Transverse colon (tissue), 4 donors: Measurements from ENCODE around the gene C1QTNF1. TPM values are rescaled to one million over a fixed set of nuclear protein-coding genes. Genes with fewer than 3 reads are reported as not detected.

Experiments
- DNase-seq: peaks from one replicate; pipeline ENCODE4 v3.0.0-alpha.2; 2019
- H3K27ac ChIP-seq, 4 donors: fragments of 200-600 bp; sonication (generic); 2 replicates each; pipeline ENCODE4 v1.5.1; 2016 to 2018; ENCODE audit warnings: inconsistent platforms in 4 of 4
- H3K27me3 ChIP-seq: fragments of 200-600 bp; sonication (generic); 2 replicates; pipeline ENCODE4 v1.5.1; 2017; ENCODE audit warnings: inconsistent platforms
- H3K36me3 ChIP-seq, 4 donors: fragments of 200-600 bp; sonication (generic); 2 replicates each; pipeline ENCODE4 v1.5.1; 2017 to 2019; ENCODE audit warnings: inconsistent platforms in 4 of 4
- H3K4me1 ChIP-seq, 4 donors: fragments of 200-600 bp; sonication (generic); 2 replicates each; pipeline ENCODE4 v1.5.1; 2017 to 2020; ENCODE audit warnings: inconsistent platforms in 4 of 4
- H3K4me3 ChIP-seq, 4 donors: fragments of 200-600 bp; sonication (generic); 1 replicate in 1 of 4; 2 replicates in 3 of 4; pipeline versions ENCODE4 v1.5.1 to v1.6.1; 2017 to 2019; ENCODE audit warnings: inconsistent platforms in 4 of 4
- H3K9me3 ChIP-seq, 2 donors: fragments of 200-600 bp; sonication (generic); 2 replicates each; pipeline ENCODE4 v1.5.1; 2017 to 2019; ENCODE audit warnings: inconsistent platforms in 2 of 2
- EP300 ChIP-seq: sonication (generic); formaldehyde crosslinking; IDR thresholded peaks from one replicate; pipeline ENCODE4 v1.6.1; 2017; ENCODE audit warnings: antibody characterized with exemption, low read depth
- POLR2A ChIP-seq: fragments of 450-650 bp; IDR thresholded peaks from one replicate; pipeline ENCODE4 v1.6.1; 2016; ENCODE audit warnings: antibody characterized with exemption, mild to moderate bottlenecking, moderate library complexity
- POLR2AphosphoS5 ChIP-seq, 3 donors: sonication (generic); formaldehyde crosslinking; IDR thresholded peaks; one replicate each; pipeline ENCODE4 v1.6.1; 2016; ENCODE audit warnings: antibody characterized with exemption in 3 of 3
- WGBS, 2 donors: methylation state at CpG; one replicate each; pipeline ENCODE4 v1.1.5; 2018; ENCODE audit warnings: low coverage in 1 of 2; 5-methylcytosine and 5-hydroxymethylcytosine counted together
- in situ Hi-C, 4 donors: fragments of 200-750 bp; cut with MboI; loops; one replicate each; pipeline versions ENCODE4 v1.15.0 to v1.15.1; 2017; ENCODE audit warnings: low sequenced_read_pairs in 3 of 4, low pct_ligation_motif_present in 1 of 4, low pct_unique_long_range_greater_than_20kb in 1 of 4
- intact Hi-C: fragments of 100-400 bp; cut with DNase I; formaldehyde crosslinking; loops from one replicate; pipeline ENCODE4 v1.15.1; 2023; ENCODE audit warnings: low total_unique reads
- total RNA-seq, 4 donors: library from RNA; depleted of rRNA; stranded (reverse); fragments of >200 nt; gene quantifications; one replicate each; pipeline ENCODE4 v1.1.0, GENCODE V29; 2016
- TF ChIP-seq, protein P1 (sequence below), 5 experiments: fragments of 200-600 bp in 3 of 5; fragments of 450-650 bp in 2 of 5; sonication (generic) in 3 of 5; IDR thresholded peaks; 1 replicate in 2 of 5; 2 replicates in 3 of 5; pipeline ENCODE4 v1.5.1; 2016 to 2017; ENCODE audit warnings: antibody characterized with exemption in 5 of 5, inconsistent platforms in 3 of 5, mild to moderate bottlenecking in 2 of 5, moderate library complexity in 1 of 5

The C1QTNF1 gene
- total RNA-seq, 4 donors from 2014 or later: 5.4 to 35.5 (median 12.0) TPM

DNA sequence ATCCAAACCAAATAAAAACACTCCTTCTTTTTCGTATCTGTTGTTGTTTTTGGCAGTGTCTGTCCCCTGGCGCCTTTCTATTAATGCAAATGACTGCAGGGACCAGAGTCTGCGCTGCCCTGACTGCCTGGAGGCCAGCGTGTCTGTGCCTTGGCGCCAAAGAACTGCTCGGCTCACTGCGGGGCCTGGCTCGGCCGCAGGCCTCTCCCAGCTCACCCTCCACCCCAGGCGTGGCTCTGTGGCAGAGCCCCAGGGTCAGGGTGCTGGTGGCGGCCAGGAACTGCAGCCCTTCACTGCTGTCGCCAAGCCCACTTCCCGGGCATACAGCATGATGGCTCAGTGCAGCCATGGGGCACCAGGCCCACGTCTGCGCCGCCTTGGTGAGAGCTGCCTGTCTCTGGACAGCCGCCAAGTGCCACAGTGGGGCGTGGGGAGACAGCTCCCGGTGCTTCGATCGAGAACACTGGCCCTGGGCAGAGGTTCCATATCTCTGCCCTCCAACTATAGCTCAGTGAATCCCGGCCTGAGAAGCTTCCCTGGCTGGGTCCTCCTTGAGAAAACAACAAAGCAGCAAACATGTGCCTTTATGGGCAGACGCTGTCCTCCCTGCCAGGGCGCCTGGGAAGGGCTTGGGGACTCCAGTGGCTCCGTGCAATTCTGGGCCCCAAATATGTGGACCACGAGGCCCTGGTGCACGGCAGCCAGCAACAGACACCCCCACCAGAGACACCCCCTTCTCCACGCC is 25.5 kb upstream of the C1QTNF1 start:
- in situ Hi-C loops (no loop called here), intact Hi-C loops (no loop called here)
- Histone ChIP-seq H3K4me1 (peaks cover 6 to 94% (median 81%) of the 10 kb centered on the region in 4 donors), H3K27me3 (no peaks in the 10 kb centered on the region), H3K9me3 (no peaks in the 10 kb centered on the region), H3K27ac (peak overlapping the region; percentile 81 to 89 (median 84)), H3K4me3 (peak overlapping the region in 1 of 4 donors; percentile 2), H3K36me3 (peaks cover 0 to 4% (median 0%) of the 10 kb centered on the region in 4 donors)
- TF ChIP-seq POLR2AphosphoS5 (IDR thresholded peaks at IDR 0.05) (peak in 2 of 3 donors; percentile 32 to 33), EP300 (no peak), POLR2A (no peak)
- TF ChIP-seq, protein P1, sequence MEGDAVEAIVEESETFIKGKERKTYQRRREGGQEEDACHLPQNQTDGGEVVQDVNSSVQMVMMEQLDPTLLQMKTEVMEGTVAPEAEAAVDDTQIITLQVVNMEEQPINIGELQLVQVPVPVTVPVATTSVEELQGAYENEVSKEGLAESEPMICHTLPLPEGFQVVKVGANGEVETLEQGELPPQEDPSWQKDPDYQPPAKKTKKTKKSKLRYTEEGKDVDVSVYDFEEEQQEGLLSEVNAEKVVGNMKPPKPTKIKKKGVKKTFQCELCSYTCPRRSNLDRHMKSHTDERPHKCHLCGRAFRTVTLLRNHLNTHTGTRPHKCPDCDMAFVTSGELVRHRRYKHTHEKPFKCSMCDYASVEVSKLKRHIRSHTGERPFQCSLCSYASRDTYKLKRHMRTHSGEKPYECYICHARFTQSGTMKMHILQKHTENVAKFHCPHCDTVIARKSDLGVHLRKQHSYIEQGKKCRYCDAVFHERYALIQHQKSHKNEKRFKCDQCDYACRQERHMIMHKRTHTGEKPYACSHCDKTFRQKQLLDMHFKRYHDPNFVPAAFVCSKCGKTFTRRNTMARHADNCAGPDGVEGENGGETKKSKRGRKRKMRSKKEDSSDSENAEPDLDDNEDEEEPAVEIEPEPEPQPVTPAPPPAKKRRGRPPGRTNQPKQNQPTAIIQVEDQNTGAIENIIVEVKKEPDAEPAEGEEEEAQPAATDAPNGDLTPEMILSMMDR (IDR thresholded peaks at IDR 0.05): peak in 3 of 5 experiments; percentile 17 to 65 (median 51)
- WGBS, 2 donors: 55 to 69% methylated on average over 2 to 24 of the region's 28 CpGs
- peak; percentile 88 for DNase-seq

DNA sequence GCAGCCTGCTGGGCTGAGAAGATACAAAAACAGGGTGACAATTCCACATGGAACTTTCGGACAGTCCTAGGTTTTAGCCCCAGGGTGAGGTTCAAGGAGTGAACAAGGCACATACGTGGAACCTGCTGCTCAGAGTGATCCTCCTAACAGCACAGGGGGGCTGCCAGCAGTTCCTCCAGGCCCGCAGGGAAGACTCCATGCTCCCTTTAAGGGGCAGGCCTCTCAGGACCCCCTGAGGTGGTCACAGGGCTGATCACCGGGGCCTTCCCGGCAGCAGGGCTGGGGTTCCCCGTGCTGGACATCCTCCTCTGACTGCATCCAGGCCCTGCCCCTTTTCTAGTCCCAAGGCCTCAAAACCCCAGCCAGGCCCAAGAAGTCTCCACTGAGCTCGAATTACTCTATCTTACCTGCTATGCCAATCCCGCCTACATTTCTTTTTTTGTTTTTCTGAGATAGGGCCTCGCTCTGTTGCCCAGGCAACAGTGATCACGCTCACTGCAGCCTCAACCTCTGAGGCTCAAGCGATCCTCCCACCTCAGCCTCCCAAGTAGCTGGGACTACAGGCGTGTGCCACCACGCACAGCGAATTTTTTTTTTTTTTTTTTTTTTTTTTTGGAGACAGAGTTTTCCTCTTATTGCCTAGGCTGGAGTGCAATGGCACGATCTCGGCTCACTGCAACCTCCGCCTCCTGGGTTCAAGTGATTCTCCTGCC is 24.8 kb upstream of the C1QTNF1 start:
- 82 to 95% methylated on average over 7 to 17 of the region's 17 CpGs for WGBS, 2 donors
- no peak for DNase-seq

DNA sequence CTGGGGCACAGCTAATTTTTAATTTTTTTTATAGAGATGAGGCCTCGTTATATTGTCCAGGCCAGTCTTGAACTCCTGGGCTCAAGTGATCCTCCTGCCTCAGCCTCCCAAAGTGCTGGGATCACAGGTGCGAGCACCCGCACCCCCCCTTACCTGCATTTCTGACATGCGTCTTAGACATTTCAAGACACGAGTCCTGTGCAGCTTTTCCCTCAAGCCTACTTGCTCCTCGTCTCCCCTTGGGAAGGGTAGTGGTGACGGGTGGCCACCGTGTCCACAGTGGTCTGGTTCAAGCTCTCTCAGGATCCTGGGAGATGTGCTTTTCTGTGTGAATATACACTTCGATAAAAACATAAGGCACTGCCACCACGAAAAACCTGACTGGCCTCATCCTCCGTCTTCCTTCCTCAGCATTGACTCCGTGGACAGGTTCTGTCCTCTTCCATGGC is 24.0 kb upstream of the C1QTNF1 start:
- 94% methylated on average over 12 of the region's 12 CpGs; no CpG with 5 or more reads in 1 of the 2 donors for WGBS, 2 donors
- H3K27me3 ChIP-seq: no peaks in the 10 kb centered on the region
- peak overlapping the region in 3 of 4 donors; percentile 81 to 89 (median 83) for H3K27ac ChIP-seq
- intact Hi-C loops (no loop called here), in situ Hi-C loops (no loop called here)
- TF ChIP-seq, protein P1 (IDR thresholded peaks at IDR 0.05): no peak
- no peak for TF ChIP-seq POLR2AphosphoS5 (IDR thresholded peaks at IDR 0.05)
- TF ChIP-seq EP300: no peak
- no peak for TF ChIP-seq POLR2A
- H3K4me3 ChIP-seq: no peak overlapping the region
- no peaks in the 10 kb centered on the region for H3K9me3 ChIP-seq
- H3K36me3 ChIP-seq: no peaks in the 10 kb centered on the region
- H3K4me1 ChIP-seq: peaks cover 6 to 82% (median 74%) of the 10 kb centered on the region in 4 donors
- no peak for DNase-seq

More for the DNA sequence above, 24.8 kb upstream of the C1QTNF1 start:
- in situ Hi-C loops (no loop called here), intact Hi-C loops (no loop called here)
- H3K27ac ChIP-seq: peak overlapping the region; percentile 81 to 89 (median 84)
- H3K4me3 ChIP-seq: peak overlapping the region in 1 of 4 donors; percentile 2
- H3K4me1 ChIP-seq: peaks cover 6 to 90% (median 82%) of the 10 kb centered on the region in 4 donors
- TF ChIP-seq POLR2AphosphoS5 (IDR thresholded peaks at IDR 0.05) (no peak), POLR2A (no peak), EP300 (no peak)
- TF ChIP-seq, protein P1 (IDR thresholded peaks at IDR 0.05): no peak
- H3K9me3 ChIP-seq: no peaks in the 10 kb centered on the region
- H3K27me3 ChIP-seq: no peaks in the 10 kb centered on the region
- no peaks in the 10 kb centered on the region for H3K36me3 ChIP-seq
